ENCODE data around the gene NFKB1.

GRCh38 chr4:102533904-102534303, 32.7 kb downstream of the NFKB1 start:
- TF ChIP-seq POLR2A (IDR thresholded peaks at IDR 0.05) (no peak), CTCF (IDR thresholded peaks at IDR 0.05) (no peak)
